Upper lobe of left lung (tissue), 4 donors: ENCODE measurements around the gene ITIH6.
"Not testable (repeated sequence)": the region's sequence is repeated elsewhere in the genome, so short reads cannot be mapped to it uniquely, and the experiment has no call there.

Experiments used
- CTCF ChIP-seq, 6 experiments: fragments of 450-650 bp in 4 of 6; fragments of 200-600 bp in 2 of 6; sonication (generic) in 2 of 6; IDR thresholded peaks; one replicate each; pipeline ENCODE4 v1.5.1; 2016 to 2019; ENCODE audit warnings: antibody characterized with exemption in 6 of 6
- EP300 ChIP-seq, 4 donors: sonication (generic); formaldehyde crosslinking; IDR thresholded peaks; one replicate each; pipeline ENCODE4 v1.5.1; 2017; ENCODE audit warnings: antibody characterized with exemption in 4 of 4, control low read depth in 2 of 4
- POLR2AphosphoS5 ChIP-seq, 2 donors: sonication (generic); formaldehyde crosslinking; IDR thresholded peaks; one replicate each; pipeline ENCODE4 v1.5.1; 2017; ENCODE audit warnings: antibody characterized with exemption in 2 of 2

DNA sequence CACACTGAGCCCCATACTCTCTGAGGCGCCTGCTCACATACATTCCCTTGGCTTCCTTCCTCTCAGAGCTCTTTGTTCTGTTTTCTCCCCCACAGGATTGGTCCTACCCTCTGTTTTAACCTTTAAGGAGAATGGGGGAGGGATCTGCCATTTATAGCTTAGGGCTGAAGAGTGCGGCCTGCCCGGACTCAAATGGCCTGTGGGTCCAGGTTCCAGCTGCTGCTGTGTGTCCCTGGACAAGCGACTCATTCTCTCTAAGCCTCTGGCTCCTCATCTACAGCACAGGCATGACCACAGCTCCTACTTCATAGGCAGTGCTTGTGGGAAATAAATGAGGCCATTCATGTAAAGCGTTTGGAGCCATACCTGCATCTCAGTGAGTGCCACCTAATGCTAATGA lies 8.7 kb downstream of the ITIH6 start:
- not testable (repeated sequence) for TF ChIP-seq CTCF, EP300, POLR2AphosphoS5 (IDR thresholded peaks at IDR 0.05)
